ENCODE measurements around the gene NADSYN1. TPM values are rescaled to one million over a fixed set of nuclear protein-coding genes. Genes with fewer than 3 reads are reported as not detected.
"Not testable (repeated sequence)": the region's sequence is repeated elsewhere in the genome, so short reads cannot be mapped to it uniquely, and the experiment has no call there.

NADSYN1 gene
- total and polyA plus RNA-seq, 2 experiments from 2014 or later, result 35.6 to 54.9 TPM

DNA sequence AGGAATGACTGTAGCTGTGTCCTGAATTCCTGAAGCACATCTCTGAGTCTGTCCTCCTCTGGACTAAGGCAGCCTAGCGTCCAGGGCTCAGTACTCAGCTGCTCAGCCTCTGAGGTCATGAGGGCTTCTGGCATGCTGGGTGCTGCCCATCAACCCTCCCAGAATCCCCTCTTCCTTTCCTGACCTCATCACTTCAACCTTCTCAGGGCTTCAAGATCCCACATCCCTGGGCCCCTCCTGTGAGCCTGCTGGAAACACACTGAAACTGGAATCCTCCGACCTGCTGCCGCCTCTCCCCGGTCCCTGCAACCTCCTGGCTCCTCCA, 85.6 kb downstream of the NADSYN1 start (continued):
- TF ChIP-seq ZNF114 (CRISPR knock-in tag; IDR thresholded peaks at IDR 0.05) (no peak), STAT1 (IDR thresholded peaks at IDR 0.05; ENCODE audit: unreplicated experiment) (no peak), NANOG (IDR thresholded peaks at IDR 0.05; ENCODE audit: borderline replicate concordance) (no peak), ZNF331 (CRISPR knock-in tag; IDR thresholded peaks at IDR 0.05; ENCODE audit: low read depth) (no peak)
- TF ChIP-seq, protein P1, sequence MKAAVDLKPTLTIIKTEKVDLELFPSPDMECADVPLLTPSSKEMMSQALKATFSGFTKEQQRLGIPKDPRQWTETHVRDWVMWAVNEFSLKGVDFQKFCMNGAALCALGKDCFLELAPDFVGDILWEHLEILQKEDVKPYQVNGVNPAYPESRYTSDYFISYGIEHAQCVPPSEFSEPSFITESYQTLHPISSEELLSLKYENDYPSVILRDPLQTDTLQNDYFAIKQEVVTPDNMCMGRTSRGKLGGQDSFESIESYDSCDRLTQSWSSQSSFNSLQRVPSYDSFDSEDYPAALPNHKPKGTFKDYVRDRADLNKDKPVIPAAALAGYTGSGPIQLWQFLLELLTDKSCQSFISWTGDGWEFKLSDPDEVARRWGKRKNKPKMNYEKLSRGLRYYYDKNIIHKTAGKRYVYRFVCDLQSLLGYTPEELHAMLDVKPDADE (IDR thresholded peaks at IDR 0.05), result no peak

DNA sequence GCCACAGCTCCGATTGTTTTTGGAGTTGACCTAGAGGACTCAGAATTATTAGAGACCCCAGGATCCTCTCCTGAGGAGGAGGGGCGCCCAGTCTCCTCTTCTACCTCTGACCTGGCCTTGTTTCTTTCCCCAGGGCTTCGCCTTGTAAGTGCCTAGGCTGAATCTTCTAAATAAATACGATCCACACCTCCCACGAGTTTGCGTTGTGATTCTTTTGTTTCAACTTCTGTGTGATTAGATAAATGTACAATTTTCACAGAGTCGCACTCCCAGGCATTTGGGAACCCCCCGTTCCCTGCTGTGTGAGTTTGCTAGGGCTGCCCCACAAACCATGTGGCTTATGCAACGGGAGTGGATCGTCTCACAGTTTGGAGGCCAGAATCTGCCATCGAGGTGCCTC, 86.0 kb downstream of the NADSYN1 start:
- peaks cover 6% of the 10 kb centered on the region for H3K27me3 Mint-ChIP-seq (ENCODE audit: insufficient read depth, low read depth, poor library complexity)
- DNase-seq (ENCODE audit: low spot score) (no peak), ATAC-seq (no peak)
- Histone ChIP-seq H3K79me2 (replicated peaks; ENCODE audit: insufficient read depth) (no peaks in the 10 kb centered on the region), H3K36me3 (ENCODE audit: insufficient read depth) (no peaks in the 10 kb centered on the region), H3K27ac (ENCODE audit: low read depth) (no peak overlapping the region), H3F3A (replicated peaks; ENCODE audit: low read depth) (no peaks in the 10 kb centered on the region), H3K4me3 (no peak overlapping the region), H2AFZ (no peak overlapping the region), H3K27me3 (ENCODE audit: insufficient read depth) (no peaks in the 10 kb centered on the region), H4K20me1 (replicated peaks; ENCODE audit: insufficient read depth) (no peaks in the 10 kb centered on the region; the same call in 1 of the 2 replicates), H3K4me2 (no peak overlapping the region), H3K4me1 (ENCODE audit: insufficient read depth) (no peaks in the 10 kb centered on the region; the same call in 1 of the 2 replicates), H3K9me2 (ENCODE audit: insufficient read depth) (no peaks in the 10 kb centered on the region)
- H3K36me3 Mint-ChIP-seq (ENCODE audit: low read depth), result peaks cover 8% of the 10 kb centered on the region; the same call in 1 of the 3 replicates
- H3K9me3 Mint-ChIP-seq, result peaks cover 9% of the 10 kb centered on the region
- H3K4me3 Mint-ChIP-seq, result no peak overlapping the region
- no peak overlapping the region for H3K27ac Mint-ChIP-seq
- no peaks in the 10 kb centered on the region; the same call in 2 of the 3 replicates for H3K4me1 Mint-ChIP-seq
- TF ChIP-seq, protein P2, sequence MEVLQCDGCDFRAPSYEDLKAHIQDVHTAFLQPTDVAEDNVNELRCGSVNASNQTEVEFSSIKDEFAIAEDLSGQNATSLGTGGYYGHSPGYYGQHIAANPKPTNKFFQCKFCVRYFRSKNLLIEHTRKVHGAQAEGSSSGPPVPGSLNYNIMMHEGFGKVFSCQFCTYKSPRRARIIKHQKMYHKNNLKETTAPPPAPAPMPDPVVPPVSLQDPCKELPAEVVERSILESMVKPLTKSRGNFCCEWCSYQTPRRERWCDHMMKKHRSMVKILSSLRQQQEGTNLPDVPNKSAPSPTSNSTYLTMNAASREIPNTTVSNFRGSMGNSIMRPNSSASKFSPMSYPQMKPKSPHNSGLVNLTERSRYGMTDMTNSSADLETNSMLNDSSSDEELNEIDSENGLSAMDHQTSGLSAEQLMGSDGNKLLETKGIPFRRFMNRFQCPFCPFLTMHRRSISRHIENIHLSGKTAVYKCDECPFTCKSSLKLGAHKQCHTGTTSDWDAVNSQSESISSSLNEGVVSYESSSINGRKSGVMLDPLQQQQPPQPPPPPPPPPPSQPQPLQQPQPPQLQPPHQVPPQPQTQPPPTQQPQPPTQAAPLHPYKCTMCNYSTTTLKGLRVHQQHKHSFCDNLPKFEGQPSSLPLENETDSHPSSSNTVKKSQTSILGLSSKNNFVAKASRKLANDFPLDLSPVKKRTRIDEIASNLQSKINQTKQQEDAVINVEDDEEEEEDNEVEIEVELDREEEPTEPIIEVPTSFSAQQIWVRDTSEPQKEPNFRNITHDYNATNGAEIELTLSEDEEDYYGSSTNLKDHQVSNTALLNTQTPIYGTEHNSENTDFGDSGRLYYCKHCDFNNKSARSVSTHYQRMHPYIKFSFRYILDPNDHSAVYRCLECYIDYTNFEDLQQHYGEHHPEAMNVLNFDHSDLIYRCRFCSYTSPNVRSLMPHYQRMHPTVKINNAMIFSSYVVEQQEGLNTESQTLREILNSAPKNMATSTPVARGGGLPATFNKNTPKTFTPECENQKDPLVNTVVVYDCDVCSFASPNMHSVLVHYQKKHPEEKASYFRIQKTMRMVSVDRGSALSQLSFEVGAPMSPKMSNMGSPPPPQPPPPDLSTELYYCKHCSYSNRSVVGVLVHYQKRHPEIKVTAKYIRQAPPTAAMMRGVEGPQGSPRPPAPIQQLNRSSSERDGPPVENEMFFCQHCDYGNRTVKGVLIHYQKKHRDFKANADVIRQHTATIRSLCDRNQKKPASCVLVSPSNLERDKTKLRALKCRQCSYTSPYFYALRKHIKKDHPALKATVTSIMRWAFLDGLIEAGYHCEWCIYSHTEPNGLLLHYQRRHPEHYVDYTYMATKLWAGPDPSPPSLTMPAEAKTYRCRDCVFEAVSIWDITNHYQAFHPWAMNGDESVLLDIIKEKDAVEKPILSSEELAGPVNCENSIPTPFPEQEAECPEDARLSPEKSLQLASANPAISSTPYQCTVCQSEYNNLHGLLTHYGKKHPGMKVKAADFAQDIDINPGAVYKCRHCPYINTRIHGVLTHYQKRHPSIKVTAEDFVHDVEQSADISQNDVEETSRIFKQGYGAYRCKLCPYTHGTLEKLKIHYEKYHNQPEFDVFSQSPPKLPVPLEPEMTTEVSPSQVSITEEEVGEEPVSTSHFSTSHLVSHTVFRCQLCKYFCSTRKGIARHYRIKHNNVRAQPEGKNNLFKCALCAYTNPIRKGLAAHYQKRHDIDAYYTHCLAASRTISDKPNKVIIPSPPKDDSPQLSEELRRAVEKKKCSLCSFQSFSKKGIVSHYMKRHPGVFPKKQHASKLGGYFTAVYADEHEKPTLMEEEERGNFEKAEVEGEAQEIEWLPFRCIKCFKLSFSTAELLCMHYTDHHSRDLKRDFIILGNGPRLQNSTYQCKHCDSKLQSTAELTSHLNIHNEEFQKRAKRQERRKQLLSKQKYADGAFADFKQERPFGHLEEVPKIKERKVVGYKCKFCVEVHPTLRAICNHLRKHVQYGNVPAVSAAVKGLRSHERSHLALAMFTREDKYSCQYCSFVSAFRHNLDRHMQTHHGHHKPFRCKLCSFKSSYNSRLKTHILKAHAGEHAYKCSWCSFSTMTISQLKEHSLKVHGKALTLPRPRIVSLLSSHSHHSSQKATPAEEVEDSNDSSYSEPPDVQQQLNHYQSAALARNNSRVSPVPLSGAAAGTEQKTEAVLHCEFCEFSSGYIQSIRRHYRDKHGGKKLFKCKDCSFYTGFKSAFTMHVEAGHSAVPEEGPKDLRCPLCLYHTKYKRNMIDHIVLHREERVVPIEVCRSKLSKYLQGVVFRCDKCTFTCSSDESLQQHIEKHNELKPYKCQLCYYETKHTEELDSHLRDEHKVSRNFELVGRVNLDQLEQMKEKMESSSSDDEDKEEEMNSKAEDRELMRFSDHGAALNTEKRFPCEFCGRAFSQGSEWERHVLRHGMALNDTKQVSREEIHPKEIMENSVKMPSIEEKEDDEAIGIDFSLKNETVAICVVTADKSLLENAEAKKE (CRISPR knock-in tag; IDR thresholded peaks at IDR 0.05), result no peak
- TF ChIP-seq POLR2AphosphoS5 (IDR thresholded peaks at IDR 0.05; ENCODE audit: low read depth) (no peak), ZNF114 (CRISPR knock-in tag; IDR thresholded peaks at IDR 0.05) (no peak)

DNA sequence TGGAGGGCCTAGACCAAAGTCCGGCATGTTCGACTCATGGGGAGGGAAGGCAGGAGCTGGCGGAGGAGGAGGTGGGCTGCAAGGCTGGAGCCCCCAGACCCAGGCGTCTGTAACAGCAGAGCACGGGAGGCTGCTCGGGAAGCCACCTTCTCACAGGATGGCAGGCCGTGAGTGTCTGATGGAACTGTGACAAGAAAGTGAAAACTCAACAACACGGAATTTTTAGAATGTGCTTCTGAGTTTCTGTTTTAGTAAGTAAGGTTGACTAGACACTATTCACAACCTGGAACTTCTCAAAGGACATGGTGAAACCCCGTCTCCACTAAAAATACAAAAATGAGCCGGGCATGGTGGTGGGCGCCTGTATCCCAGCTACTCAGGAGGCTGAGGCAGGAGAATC, 87.0 kb downstream of the NADSYN1 start:
- H4K20me1 ChIP-seq (replicated peaks; ENCODE audit: insufficient read depth); H3K36me3 Mint-ChIP-seq (ENCODE audit: low read depth); H3K27ac Mint-ChIP-seq: not testable (repeated sequence)

DNA sequence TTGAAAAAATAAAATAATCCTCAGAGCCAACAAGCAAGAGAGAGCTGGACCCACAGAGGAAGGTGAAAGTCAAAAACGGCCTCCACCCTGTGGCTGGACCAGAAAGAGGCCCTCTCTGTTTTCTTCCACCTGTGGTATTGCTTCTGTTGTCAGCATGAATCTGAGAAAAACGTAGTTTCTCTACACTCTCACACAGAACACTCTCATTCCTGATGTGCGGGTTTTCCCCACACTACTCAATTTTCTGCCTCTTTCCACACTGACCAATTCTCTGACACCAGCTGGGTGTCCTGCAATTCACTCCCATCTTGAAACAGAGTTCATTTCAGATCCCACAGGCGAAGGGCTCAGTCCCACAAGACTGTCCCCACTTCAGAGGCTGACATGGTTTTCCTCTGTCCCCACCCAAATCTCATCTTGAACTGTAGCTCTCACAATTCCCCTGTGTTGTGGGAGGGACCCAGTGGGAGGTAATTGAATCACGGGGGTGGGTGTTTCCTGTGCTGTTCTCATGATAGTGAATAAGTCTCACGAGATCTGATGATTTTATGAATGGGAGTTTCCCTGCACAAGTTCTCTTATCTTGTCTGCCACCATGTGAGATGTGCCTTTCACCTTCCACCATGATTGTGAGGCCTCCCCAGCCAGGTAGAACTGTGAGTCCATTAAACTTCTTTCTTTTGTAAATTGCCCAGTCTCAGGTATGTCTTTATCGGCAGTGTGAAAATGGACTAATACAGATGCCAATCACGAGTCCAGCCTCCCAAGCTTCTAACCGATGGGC, 87.7 kb downstream of the NADSYN1 start:
- H3K27ac Mint-ChIP-seq; H3K4me3 Mint-ChIP-seq; ATAC-seq; H2AFZ ChIP-seq; H3F3A ChIP-seq (replicated peaks; ENCODE audit: low read depth); H3K36me3 Mint-ChIP-seq (ENCODE audit: low read depth); H3K4me2 ChIP-seq; H3K79me2 ChIP-seq (replicated peaks; ENCODE audit: insufficient read depth); H3K4me3 ChIP-seq; H3K9me3 Mint-ChIP-seq; H3K9me2 ChIP-seq (ENCODE audit: insufficient read depth); H3K27me3 ChIP-seq (ENCODE audit: insufficient read depth); H3K36me3 ChIP-seq (ENCODE audit: insufficient read depth); H4K20me1 ChIP-seq (replicated peaks; ENCODE audit: insufficient read depth); DNase-seq (ENCODE audit: low spot score); H3K27ac ChIP-seq (ENCODE audit: low read depth); H3K27me3 Mint-ChIP-seq (ENCODE audit: insufficient read depth, low read depth, poor library complexity): not testable (repeated sequence)
- peaks cover 10% of the 10 kb centered on the region; the same call in 1 of the 2 replicates for H3K4me1 ChIP-seq (ENCODE audit: insufficient read depth)
- H3K4me1 Mint-ChIP-seq, result peaks cover 12% of the 10 kb centered on the region

More for the DNA sequence above, 87.0 kb downstream of the NADSYN1 start:
- H3K4me1 Mint-ChIP-seq; H3K27me3 ChIP-seq (ENCODE audit: insufficient read depth); H3K36me3 ChIP-seq (ENCODE audit: insufficient read depth); H3K9me2 ChIP-seq (ENCODE audit: insufficient read depth); H2AFZ ChIP-seq; H3K9me3 Mint-ChIP-seq; H3K4me3 Mint-ChIP-seq; H3K4me2 ChIP-seq; H3F3A ChIP-seq (replicated peaks; ENCODE audit: low read depth); H3K27me3 Mint-ChIP-seq (ENCODE audit: insufficient read depth, low read depth, poor library complexity); DNase-seq (ENCODE audit: low spot score); H3K27ac ChIP-seq (ENCODE audit: low read depth); ATAC-seq; H3K4me3 ChIP-seq; H3K79me2 ChIP-seq (replicated peaks; ENCODE audit: insufficient read depth); H3K4me1 ChIP-seq (ENCODE audit: insufficient read depth): not testable (repeated sequence)

Data from GM23338 (cell line).